ENCODE results near the gene RAET1L. TPM values are rescaled to one million over a fixed set of nuclear protein-coding genes. Genes with fewer than 3 reads are reported as not detected.

RAET1L gene
- total and polyA plus RNA-seq, 4 donors, result not detected

- no peak for DNase-seq (ENCODE audit: low spot score)
- TF ChIP-seq FOXA1 (IDR thresholded peaks at IDR 0.05) (no peak), YY1 (IDR thresholded peaks at IDR 0.05) (no peak), TAF1 (conservative IDR thresholded peaks at IDR 0.05) (no peak), GABPA (IDR thresholded peaks at IDR 0.05 in 1 of 2, conservative IDR thresholded peaks at IDR 0.05 in 1 of 2) (no peak), ATF3 (IDR thresholded peaks at IDR 0.05) (no peak), EGR1 (IDR thresholded peaks at IDR 0.05; ENCODE audit: low read depth in 2 of 2) (no peak), NR2F2 (IDR thresholded peaks at IDR 0.05) (no peak), MAX (IDR thresholded peaks at IDR 0.05) (no peak), RXRA (IDR thresholded peaks at IDR 0.05) (no peak), JUND (IDR thresholded peaks at IDR 0.05) (no peak), ZBTB33 (IDR thresholded peaks at IDR 0.05) (no peak), FOXA2 (IDR thresholded peaks at IDR 0.05) (no peak), RAD21 (IDR thresholded peaks at IDR 0.05) (no peak), HNF4G (IDR thresholded peaks at IDR 0.05) (no peak), REST (IDR thresholded peaks at IDR 0.05) (no peak), SP1 (IDR thresholded peaks at IDR 0.05) (no peak)
- no peak overlapping the region for H3K9ac ChIP-seq (ENCODE audit: low read depth in 1 of 2, low read length in 2 of 2)
- peak overlapping the region in 1 of 3 donors; percentile 17 for H3K4me3 ChIP-seq (ENCODE audit: low read depth in 1 of 3, low read length in 3 of 3)
- H3K27me3 ChIP-seq (ENCODE audit: control insufficient read depth in 4 of 4, insufficient read depth in 4 of 4, low read length in 3 of 4), result peaks cover 0 to 25% (median 9%) of the 10 kb centered on the region in 4 donors
- H3K4me1 ChIP-seq (ENCODE audit: control insufficient read depth in 4 of 4, insufficient read depth in 4 of 4, low read length in 3 of 4), result peaks cover 0 to 9% (median 7%) of the 10 kb centered on the region in 4 donors
- H3K36me3 ChIP-seq (ENCODE audit: control insufficient read depth in 4 of 4, insufficient read depth in 3 of 4, low read depth in 1 of 4, low read length in 3 of 4), result no peaks in the 10 kb centered on the region
- 4% methylated on average over 55 of the region's 55 CpGs for WGBS
- H3K27ac ChIP-seq (ENCODE audit: low read depth in 1 of 2, low read length in 2 of 2), result no peak overlapping the region
- H3K9me3 ChIP-seq (ENCODE audit: control insufficient read depth in 4 of 4, low read length in 3 of 4), result no peaks in the 10 kb centered on the region
Observed at GRCh38 chr6:150037526-150038201, 12.3 kb upstream of the RAET1L start.

- Histone ChIP-seq H3K27me3 (ENCODE audit: control insufficient read depth in 4 of 4, insufficient read depth in 4 of 4, low read length in 3 of 4) (peaks cover 0 to 25% (median 9%) of the 10 kb centered on the region in 4 donors), H3K4me3 (ENCODE audit: low read depth in 1 of 3, low read length in 3 of 3) (no peak overlapping the region), H3K36me3 (ENCODE audit: control insufficient read depth in 4 of 4, insufficient read depth in 3 of 4, low read depth in 1 of 4, low read length in 3 of 4) (no peaks in the 10 kb centered on the region), H3K9ac (ENCODE audit: low read depth in 1 of 2, low read length in 2 of 2) (no peak overlapping the region), H3K4me1 (ENCODE audit: control insufficient read depth in 4 of 4, insufficient read depth in 4 of 4, low read length in 3 of 4) (peaks cover 0 to 9% (median 7%) of the 10 kb centered on the region in 4 donors), H3K27ac (ENCODE audit: low read depth in 1 of 2, low read length in 2 of 2) (no peak overlapping the region), H3K9me3 (ENCODE audit: control insufficient read depth in 4 of 4, low read length in 3 of 4) (no peaks in the 10 kb centered on the region)
- TF ChIP-seq RAD21 (IDR thresholded peaks at IDR 0.05), result no peak
- TF ChIP-seq MAX (IDR thresholded peaks at IDR 0.05), result no peak
- TF ChIP-seq HNF4A (conservative IDR thresholded peaks at IDR 0.05), result no peak
- TF ChIP-seq YY1 (IDR thresholded peaks at IDR 0.05), result no peak
- TF ChIP-seq JUND (IDR thresholded peaks at IDR 0.05), result no peak
- DNase-seq (ENCODE audit: low spot score), result no peak
- WGBS, result 74% methylated on average over 5 of the region's 5 CpGs
Observed at GRCh38 chr6:150036081-150036480, 10.7 kb upstream of the RAET1L start.
